GM18870 (cell line): ENCODE data around the gene DTNBP1.

Experiments
- ATAC-seq: cut with Tn5 transposase; IDR thresholded peaks from one replicate; pipeline ENCODE4 v1.9.1; 2021; ENCODE audit warnings: moderate library complexity; ENCODE audit not compliant: unreplicated experiment

DTNBP1 gene

GRCh38 chr6:15594512-15595259 is 68.1 kb downstream of the DTNBP1 start:
- ATAC-seq, result no peak

- no peak for ATAC-seq
Measured at GRCh38 chr6:15593798-15594197, 69.0 kb downstream of the DTNBP1 start.

GRCh38 chr6:15592610-15593009 is 70.2 kb downstream of the DTNBP1 start:
- ATAC-seq, result no peak

GRCh38 chr6:15588971-15589634 is 73.7 kb downstream of the DTNBP1 start:
- ATAC-seq, result no peak

GRCh38 chr6:15586503-15586902 is 76.3 kb downstream of the DTNBP1 start:
- no peak for ATAC-seq

- ATAC-seq, result no peak
Measured at GRCh38 chr6:15585760-15586214, 77.0 kb downstream of the DTNBP1 start.

GRCh38 chr6:15582499-15582898 is 80.3 kb downstream of the DTNBP1 start:
- ATAC-seq, result no peak

- no peak for ATAC-seq
Measured at GRCh38 chr6:15581751-15582150, 81.1 kb downstream of the DTNBP1 start.

- ATAC-seq, result no peak
Measured at GRCh38 chr6:15580326-15580725, 82.5 kb downstream of the DTNBP1 start.

- no peak for ATAC-seq
Measured at GRCh38 chr6:15578716-15579391, 84.0 kb downstream of the DTNBP1 start.

GRCh38 chr6:15577550-15578171 is 85.2 kb downstream of the DTNBP1 start:
- no peak for ATAC-seq

- no peak for ATAC-seq
Measured at GRCh38 chr6:15577106-15577505, 85.7 kb downstream of the DTNBP1 start.

- ATAC-seq, result no peak
Measured at GRCh38 chr6:15575357-15576033, 87.3 kb downstream of the DTNBP1 start.

GRCh38 chr6:15574486-15574885 is 88.3 kb downstream of the DTNBP1 start:
- no peak for ATAC-seq

GRCh38 chr6:15574023-15574422 is 88.8 kb downstream of the DTNBP1 start:
- no peak for ATAC-seq

- no peak for ATAC-seq
Measured at GRCh38 chr6:15573384-15573783, 89.4 kb downstream of the DTNBP1 start.

GRCh38 chr6:15572296-15573016 is 90.4 kb downstream of the DTNBP1 start:
- ATAC-seq, result no peak

GRCh38 chr6:15570171-15570570 is 92.7 kb downstream of the DTNBP1 start:
- ATAC-seq, result no peak

GRCh38 chr6:15569035-15569995 is 93.5 kb downstream of the DTNBP1 start:
- no peak for ATAC-seq
